Activated naive CD8-positive, alpha-beta T cell treated with anti-CD3 and anti-CD28 coated beads for 36 hours (primary cell): Measurements from ENCODE around the gene RPP40. TPM values are rescaled to one million over a fixed set of nuclear protein-coding genes. Genes with fewer than 3 reads are reported as not detected.

Experiments
- DNase-seq: peaks from one replicate; pipeline ENCODE4 v3.0.0; 2021
- H3K27ac Mint-ChIP-seq: one replicate; pipeline ENCODE4 v1.8.0; 2022; ENCODE audit warnings: mild to moderate bottlenecking, moderate library complexity, mixed read lengths
- H3K27me3 Mint-ChIP-seq: one replicate; pipeline ENCODE4 v1.8.0; 2022; ENCODE audit warnings: mild to moderate bottlenecking, mixed read lengths
- H3K36me3 Mint-ChIP-seq: one replicate; pipeline ENCODE4 v1.8.0; 2021; ENCODE audit warnings: mild to moderate bottlenecking, mixed read lengths
- H3K4me1 Mint-ChIP-seq: one replicate; pipeline ENCODE4 v1.8.0; 2021; ENCODE audit warnings: mixed read lengths
- H3K4me3 Mint-ChIP-seq: one replicate; pipeline ENCODE4 v1.8.0; 2022; ENCODE audit warnings: mild to moderate bottlenecking, moderate library complexity, mixed read lengths
- H3K9me3 Mint-ChIP-seq: one replicate; pipeline ENCODE4 v1.8.0; 2022; ENCODE audit warnings: mixed read lengths
- total RNA-seq, 2 experiments: library from RNA; stranded (reverse); gene quantifications; one replicate each; pipeline ENCODE4 v1.2.3, GENCODE V29; 2021

The RPP40 gene
- total RNA-seq, 2 experiments from 2014 or later, result 18.9 to 20.6 TPM

- no peak for DNase-seq
- H3K9me3 Mint-ChIP-seq, result no peaks in the 10 kb centered on the region
- peaks cover 11% of the 10 kb centered on the region for H3K36me3 Mint-ChIP-seq
- no peaks in the 10 kb centered on the region for H3K27me3 Mint-ChIP-seq
- H3K4me1 Mint-ChIP-seq, result peaks cover 4% of the 10 kb centered on the region
- H3K27ac Mint-ChIP-seq, result no peak overlapping the region
- no peak overlapping the region for H3K4me3 Mint-ChIP-seq
Observed at GRCh38 chr6:4947716-4948115, 56.1 kb downstream of the RPP40 start.

- Mint-ChIP-seq H3K4me3 (no peak overlapping the region), H3K27ac (no peak overlapping the region), H3K36me3 (peaks cover 8% of the 10 kb centered on the region), H3K4me1 (peaks cover 14% of the 10 kb centered on the region), H3K27me3 (no peaks in the 10 kb centered on the region), H3K9me3 (no peaks in the 10 kb centered on the region)
- no peak for DNase-seq
Observed at GRCh38 chr6:4946521-4946920, 57.3 kb downstream of the RPP40 start.

Other genes with a start within 250 kb of the RPP40 start
- gene CDYL, start 227.6 kb downstream of the RPP40 start, total RNA-seq, result 10 to 100 TPM; 38.8 to 40.5 TPM
- under 1 TPM; 0.06 to 0.10 TPM for gene PPP1R3G, start 81.3 kb upstream of the RPP40 start, total RNA-seq